C4-2B (cell line): ENCODE measurements around the gene CFAP65.

ENCODE experiments used
- ZFX ChIP-seq: fragments of 450-650 bp; IDR thresholded peaks from 2 replicates; pipeline ENCODE4 v1.6.1; 2017
- TF ChIP-seq, protein P1 (sequence below): fragments of 450-650 bp; conservative IDR thresholded peaks from 2 replicates; pipeline ENCODE4 v1.5.1; 2017; ENCODE audit warnings: mild to moderate bottlenecking

DNA sequence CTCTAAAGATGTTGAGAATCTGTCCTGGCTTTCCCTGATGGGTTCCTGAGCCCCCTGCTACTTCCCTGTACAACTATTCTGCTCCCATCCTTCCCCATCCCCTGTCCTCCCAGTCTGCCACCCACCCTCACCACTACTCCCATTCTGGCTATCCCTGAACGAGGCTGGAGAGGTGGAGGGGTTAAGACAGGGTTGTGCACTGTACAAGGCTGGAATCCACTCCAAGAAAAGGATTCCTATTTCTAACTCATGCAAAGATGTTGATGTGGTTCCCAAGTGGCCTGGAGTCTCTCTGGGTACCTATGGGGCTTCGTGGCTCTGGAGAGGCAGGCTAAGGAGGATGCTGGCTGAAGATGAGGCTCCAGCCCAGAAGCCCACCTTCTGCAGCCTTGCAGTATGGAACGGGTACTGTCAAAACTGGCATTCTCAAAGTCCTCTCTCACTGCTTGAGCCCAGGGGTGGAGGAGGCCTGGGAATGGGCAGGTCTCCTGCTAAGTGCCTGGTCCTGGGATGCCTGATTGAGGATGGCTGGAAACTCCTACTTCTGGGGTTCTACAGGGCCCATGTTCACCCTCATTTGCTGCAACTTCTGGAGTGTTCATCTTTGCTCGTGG, 55.1 kb downstream of the CFAP65 start:
- TF ChIP-seq, protein P1, sequence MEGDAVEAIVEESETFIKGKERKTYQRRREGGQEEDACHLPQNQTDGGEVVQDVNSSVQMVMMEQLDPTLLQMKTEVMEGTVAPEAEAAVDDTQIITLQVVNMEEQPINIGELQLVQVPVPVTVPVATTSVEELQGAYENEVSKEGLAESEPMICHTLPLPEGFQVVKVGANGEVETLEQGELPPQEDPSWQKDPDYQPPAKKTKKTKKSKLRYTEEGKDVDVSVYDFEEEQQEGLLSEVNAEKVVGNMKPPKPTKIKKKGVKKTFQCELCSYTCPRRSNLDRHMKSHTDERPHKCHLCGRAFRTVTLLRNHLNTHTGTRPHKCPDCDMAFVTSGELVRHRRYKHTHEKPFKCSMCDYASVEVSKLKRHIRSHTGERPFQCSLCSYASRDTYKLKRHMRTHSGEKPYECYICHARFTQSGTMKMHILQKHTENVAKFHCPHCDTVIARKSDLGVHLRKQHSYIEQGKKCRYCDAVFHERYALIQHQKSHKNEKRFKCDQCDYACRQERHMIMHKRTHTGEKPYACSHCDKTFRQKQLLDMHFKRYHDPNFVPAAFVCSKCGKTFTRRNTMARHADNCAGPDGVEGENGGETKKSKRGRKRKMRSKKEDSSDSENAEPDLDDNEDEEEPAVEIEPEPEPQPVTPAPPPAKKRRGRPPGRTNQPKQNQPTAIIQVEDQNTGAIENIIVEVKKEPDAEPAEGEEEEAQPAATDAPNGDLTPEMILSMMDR = no peak
- TF ChIP-seq ZFX = no peak
